ENCODE data around the gene TSSK6.

The TSSK6 gene

DNA sequence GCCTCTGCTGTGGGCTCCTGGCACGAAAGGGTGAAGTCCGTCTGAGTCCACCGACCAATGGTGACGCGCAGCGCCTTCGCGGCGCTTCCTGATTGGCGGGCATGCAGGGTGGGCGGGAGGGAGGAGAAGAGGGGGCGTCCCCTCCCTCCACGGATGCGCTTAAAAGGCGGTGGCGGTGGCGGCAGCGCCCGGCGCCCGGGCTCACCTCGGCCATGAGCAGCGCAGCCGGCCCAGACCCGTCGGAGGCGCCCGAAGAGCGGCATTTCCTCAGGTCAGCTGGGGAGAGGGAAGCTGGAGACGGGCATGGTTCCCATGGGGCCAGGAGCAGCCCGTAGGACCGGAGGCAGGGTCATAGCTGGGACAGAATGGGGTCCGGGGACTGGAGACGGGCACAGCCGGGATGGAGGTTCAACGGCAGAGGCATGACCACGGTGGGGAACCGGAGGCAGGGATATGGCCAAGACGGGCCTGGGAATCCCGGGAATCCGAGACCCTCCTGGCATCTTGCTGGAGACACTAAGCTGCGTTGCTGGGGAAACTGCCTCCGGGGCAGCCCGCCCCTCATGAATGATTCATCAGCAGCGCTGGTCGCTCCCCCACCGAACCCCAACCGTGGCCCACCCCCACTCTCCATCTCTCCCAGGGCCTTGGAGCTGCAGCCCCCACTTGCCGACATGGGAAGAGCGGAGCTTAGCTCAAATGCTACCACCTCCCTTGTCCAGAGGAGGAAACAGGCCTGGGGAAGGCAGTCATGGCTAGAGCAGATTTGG lies 13.6 kb upstream of the TSSK6 start, which contains the start of gene YJEFN3:
Gene YJEFN3, plus strand, starts transcription at position 191 of the 770 bp plus-strand sequence. Its CDS starts 22 bp downstream, at position 213.
- Histone ChIP-seq H3K4me1 (no peaks in the 10 kb centered on the region), H3K9ac (no peak within 1 kb of the TSS), H2AFZ (no peak within 1 kb of the TSS), H3K9me3 (ENCODE audit: control insufficient read depth, low read length) (no peaks in the 10 kb centered on the region), H3K27ac (no peak within 1 kb of the TSS), H3K36me3 (ENCODE audit: control insufficient read depth, insufficient read depth, low read length) (no peaks in the 10 kb centered on the region), H3K4me2 (ENCODE audit: low read length) (no peak within 1 kb of the TSS), H3K4me3 (ENCODE audit: low read depth, low read length) (no peak within 1 kb of the TSS), H3K27me3 (ENCODE audit: control insufficient read depth, insufficient read depth, low read length) (no peaks in the 10 kb centered on the region), H3K79me2 (peaks cover 8% of the 10 kb centered on the region)
- TF ChIP-seq, protein P1, sequence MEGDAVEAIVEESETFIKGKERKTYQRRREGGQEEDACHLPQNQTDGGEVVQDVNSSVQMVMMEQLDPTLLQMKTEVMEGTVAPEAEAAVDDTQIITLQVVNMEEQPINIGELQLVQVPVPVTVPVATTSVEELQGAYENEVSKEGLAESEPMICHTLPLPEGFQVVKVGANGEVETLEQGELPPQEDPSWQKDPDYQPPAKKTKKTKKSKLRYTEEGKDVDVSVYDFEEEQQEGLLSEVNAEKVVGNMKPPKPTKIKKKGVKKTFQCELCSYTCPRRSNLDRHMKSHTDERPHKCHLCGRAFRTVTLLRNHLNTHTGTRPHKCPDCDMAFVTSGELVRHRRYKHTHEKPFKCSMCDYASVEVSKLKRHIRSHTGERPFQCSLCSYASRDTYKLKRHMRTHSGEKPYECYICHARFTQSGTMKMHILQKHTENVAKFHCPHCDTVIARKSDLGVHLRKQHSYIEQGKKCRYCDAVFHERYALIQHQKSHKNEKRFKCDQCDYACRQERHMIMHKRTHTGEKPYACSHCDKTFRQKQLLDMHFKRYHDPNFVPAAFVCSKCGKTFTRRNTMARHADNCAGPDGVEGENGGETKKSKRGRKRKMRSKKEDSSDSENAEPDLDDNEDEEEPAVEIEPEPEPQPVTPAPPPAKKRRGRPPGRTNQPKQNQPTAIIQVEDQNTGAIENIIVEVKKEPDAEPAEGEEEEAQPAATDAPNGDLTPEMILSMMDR (IDR thresholded peaks at IDR 0.05) = no peak

DNA sequence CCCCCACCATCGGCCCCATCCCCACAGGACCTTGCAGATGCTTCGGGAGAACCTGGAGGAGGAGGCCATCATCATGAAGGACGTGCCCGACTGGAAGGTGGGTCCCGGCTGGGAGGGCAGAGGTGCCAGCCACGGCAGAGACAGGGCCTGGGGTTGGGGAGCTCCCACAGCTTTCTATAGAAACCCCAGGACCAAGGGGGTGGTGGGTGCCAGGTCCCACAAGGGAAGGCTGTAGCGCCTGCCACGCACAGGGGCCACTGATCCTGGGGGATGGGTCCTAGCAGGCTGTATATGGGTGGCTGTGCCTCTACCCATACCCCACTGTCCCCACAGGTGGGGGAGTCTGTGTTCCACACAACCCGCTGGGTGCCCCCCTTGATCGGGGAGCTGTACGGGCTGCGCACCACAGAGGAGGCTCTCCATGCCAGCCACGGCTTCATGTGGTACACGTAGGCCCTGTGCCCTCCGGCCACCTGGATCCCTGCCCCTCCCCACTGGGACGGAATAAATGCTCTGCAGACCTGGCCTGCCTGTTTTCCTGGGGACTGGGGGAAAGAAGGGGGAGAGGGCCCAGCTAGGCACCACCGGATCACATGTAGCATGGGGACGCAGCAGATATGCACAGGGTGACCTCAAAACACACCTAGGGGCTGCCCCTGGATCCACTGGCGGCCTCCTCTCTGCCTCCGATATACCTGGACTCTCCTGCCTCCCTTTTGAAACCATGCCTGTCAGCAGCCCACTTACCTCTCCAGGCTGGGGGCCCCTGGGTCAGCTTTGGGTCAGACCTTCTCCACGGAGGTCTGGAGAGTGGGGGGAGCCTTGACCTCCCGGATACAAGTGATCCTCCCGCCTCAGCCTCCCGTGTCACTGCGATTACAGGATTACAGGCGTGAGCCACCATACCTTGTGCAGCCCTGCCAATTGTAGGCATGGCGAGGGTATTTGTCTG lies 12.6 kb upstream of the TSSK6 start:
- H3K4me1 ChIP-seq = no peaks in the 10 kb centered on the region

GRCh38 chr19:19527371-19527656 lies 12.0 kb upstream of the TSSK6 start:
- Histone ChIP-seq H3K27me3 (ENCODE audit: control insufficient read depth, insufficient read depth, low read length) (no peaks in the 10 kb centered on the region), H3K4me3 (ENCODE audit: low read depth, low read length) (no peak overlapping the region), H3K9me3 (ENCODE audit: control insufficient read depth, low read length) (no peaks in the 10 kb centered on the region), H2AFZ (no peak overlapping the region), H3K4me2 (ENCODE audit: low read length) (no peak overlapping the region), H3K27ac (no peak overlapping the region), H3K79me2 (peaks cover 11% of the 10 kb centered on the region), H3K9ac (no peak overlapping the region), H3K36me3 (ENCODE audit: control insufficient read depth, insufficient read depth, low read length) (no peaks in the 10 kb centered on the region), H3K4me1 (peaks cover 3% of the 10 kb centered on the region)
- TF ChIP-seq, protein P1 (IDR thresholded peaks at IDR 0.05) = no peak

More for the DNA sequence above, 12.6 kb upstream of the TSSK6 start:
- Histone ChIP-seq H3K27ac (no peak overlapping the region), H3K4me3 (ENCODE audit: low read depth, low read length) (no peak overlapping the region), H3K27me3 (ENCODE audit: control insufficient read depth, insufficient read depth, low read length) (no peaks in the 10 kb centered on the region), H3K9me3 (ENCODE audit: control insufficient read depth, low read length) (no peaks in the 10 kb centered on the region), H2AFZ (no peak overlapping the region), H3K4me2 (ENCODE audit: low read length) (no peak overlapping the region), H3K79me2 (peaks cover 11% of the 10 kb centered on the region), H3K36me3 (ENCODE audit: control insufficient read depth, insufficient read depth, low read length) (no peaks in the 10 kb centered on the region), H3K9ac (no peak overlapping the region)
- TF ChIP-seq, protein P1 (IDR thresholded peaks at IDR 0.05) = no peak

DNA sequence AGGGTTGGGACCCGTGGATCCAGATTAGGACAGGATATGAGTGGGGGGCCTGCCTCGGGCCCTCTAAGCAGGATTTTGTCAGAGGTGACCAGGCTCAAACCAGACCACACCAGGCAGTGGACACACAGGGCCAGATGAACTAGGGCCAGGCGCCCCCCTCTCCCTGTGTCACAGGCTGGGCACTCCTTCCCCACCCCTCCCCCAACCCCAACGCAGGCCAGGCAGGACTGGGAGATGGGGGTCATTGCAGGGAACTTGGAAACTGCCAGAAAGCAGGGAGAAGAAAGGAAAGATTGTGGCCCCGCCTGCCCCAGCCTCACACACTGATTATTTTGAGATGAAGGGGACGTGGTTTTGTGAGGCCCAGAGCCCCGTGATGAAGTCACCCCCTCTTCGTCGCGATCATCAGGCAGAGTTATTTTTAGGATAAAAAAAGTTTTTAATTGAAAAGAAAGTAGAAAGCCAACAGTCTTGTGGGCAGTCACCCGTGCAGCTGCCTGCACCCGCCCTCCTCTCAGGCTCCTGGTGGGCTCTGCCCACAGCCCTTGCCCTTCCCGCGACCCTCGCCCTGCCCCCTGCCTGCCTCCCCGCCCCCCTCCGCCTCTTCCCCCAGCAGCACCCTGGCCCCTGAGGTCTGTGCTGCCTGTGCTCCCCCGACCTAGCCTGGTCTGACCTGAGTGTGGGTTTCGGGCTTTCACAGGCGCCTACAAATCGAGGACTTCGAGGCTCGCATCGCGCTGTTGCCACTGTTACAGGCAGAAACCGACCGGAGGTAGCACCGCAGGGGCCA lies 11.4 kb upstream of the TSSK6 start:
- no peaks in the 10 kb centered on the region for H3K9me3 ChIP-seq (ENCODE audit: control insufficient read depth, low read length)
- no peak overlapping the region for H3K27ac ChIP-seq
- no peak overlapping the region for H3K4me2 ChIP-seq (ENCODE audit: low read length)
- H3K4me3 ChIP-seq (ENCODE audit: low read depth, low read length) = no peak overlapping the region
- no peaks in the 10 kb centered on the region for H3K36me3 ChIP-seq (ENCODE audit: control insufficient read depth, insufficient read depth, low read length)
- no peak overlapping the region for H3K9ac ChIP-seq
- TF ChIP-seq, protein P1 (IDR thresholded peaks at IDR 0.05) = no peak
- H3K79me2 ChIP-seq = peaks cover 11% of the 10 kb centered on the region
- no peak overlapping the region for H2AFZ ChIP-seq
- H3K4me1 ChIP-seq = peaks cover 3% of the 10 kb centered on the region
- H3K27me3 ChIP-seq (ENCODE audit: control insufficient read depth, insufficient read depth, low read length) = no peaks in the 10 kb centered on the region

Data from parathyroid adenoma (tissue), 2 donors.